ACC112 (cell line): ENCODE data around the gene IL6.
"Not testable (repeated sequence)": the region's sequence is repeated elsewhere in the genome, so short reads cannot be mapped to it uniquely, and the experiment has no call there.

Experiments used
- H2AFZ ChIP-seq: fragments of 200-600 bp; sonication (generic); one replicate; pipeline ENCODE4 v1.6.0; 2017; ENCODE audit warnings: antibody characterized with exemption, low read length; ENCODE audit not compliant: unreplicated experiment
- H3K27ac ChIP-seq: fragments of 200-600 bp; sonication (generic); 2 replicates; pipeline ENCODE4 v1.5.1; 2014; ENCODE audit warnings: low read depth, mild to moderate bottlenecking, antibody characterized with exemption, low read length, moderate library complexity
- H3K27me3 ChIP-seq: fragments of 200-600 bp; sonication (generic); 2 replicates; pipeline ENCODE4 v1.6.1; 2014; ENCODE audit warnings: mild to moderate bottlenecking, antibody characterized with exemption, low read length, moderate library complexity, mixed read lengths; ENCODE audit not compliant: insufficient read depth
- H3K36me3 ChIP-seq: fragments of 200-600 bp; sonication (generic); 2 replicates; pipeline ENCODE4 v1.6.1; 2016; ENCODE audit warnings: mild to moderate bottlenecking, antibody characterized with exemption, low read length, moderate library complexity, mixed read lengths; ENCODE audit not compliant: insufficient read depth
- H3K4me1 ChIP-seq: fragments of 200-600 bp; sonication (generic); one replicate; pipeline ENCODE4 v1.6.1; 2016; ENCODE audit warnings: low read length, mixed read lengths; ENCODE audit not compliant: insufficient read depth, unreplicated experiment, control insufficient read depth
- H3K4me3 ChIP-seq: fragments of 200-600 bp; sonication (generic); 2 replicates; pipeline ENCODE4 v1.5.1; 2014; ENCODE audit warnings: mild to moderate bottlenecking, low read depth, low read length
- H3K79me2 ChIP-seq: fragments of 200-600 bp; sonication (generic); one replicate; pipeline ENCODE4 v1.6.0; 2016; ENCODE audit warnings: low read length; ENCODE audit not compliant: control insufficient read depth, unreplicated experiment, insufficient read depth

Gene IL6

DNA sequence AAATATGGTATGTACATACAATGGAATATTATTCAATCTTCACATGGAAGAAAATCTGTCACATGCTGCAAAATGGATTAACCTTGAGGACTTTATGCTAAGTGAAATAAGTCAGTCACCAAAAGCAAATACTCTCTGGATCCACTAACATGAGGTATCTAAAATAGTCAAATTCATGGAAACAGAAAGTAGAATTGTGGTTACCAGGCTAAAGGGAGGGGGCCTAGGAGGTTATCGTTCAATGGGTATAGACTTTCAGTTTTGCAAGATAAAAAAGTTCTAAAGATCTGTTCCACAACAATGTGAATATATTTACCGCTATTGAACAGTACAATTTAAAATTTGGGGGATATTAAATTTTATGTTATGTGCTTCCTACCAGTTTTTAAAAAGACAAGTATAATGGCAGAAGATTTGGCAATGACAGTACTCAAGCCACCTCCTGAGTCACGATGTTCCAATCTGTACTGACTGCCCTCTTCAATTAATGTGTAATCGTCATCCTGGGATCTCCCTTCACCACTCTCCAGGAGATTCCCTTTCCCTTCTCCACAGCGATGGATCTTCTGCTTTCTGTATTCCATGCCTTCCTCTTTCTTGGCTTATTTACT, 32.3 kb upstream of the IL6 start:
- H3K27me3 ChIP-seq, result no peaks in the 10 kb centered on the region
- peak overlapping the region; percentile 63 for H2AFZ ChIP-seq
- no peak overlapping the region for H3K4me3 ChIP-seq
- H3K36me3 ChIP-seq, result no peaks in the 10 kb centered on the region
- peak overlapping the region; percentile 10; the same call in 1 of the 2 replicates for H3K27ac ChIP-seq
- peaks cover 26% of the 10 kb centered on the region for H3K4me1 ChIP-seq
- H3K79me2 ChIP-seq, result no peaks in the 10 kb centered on the region

DNA sequence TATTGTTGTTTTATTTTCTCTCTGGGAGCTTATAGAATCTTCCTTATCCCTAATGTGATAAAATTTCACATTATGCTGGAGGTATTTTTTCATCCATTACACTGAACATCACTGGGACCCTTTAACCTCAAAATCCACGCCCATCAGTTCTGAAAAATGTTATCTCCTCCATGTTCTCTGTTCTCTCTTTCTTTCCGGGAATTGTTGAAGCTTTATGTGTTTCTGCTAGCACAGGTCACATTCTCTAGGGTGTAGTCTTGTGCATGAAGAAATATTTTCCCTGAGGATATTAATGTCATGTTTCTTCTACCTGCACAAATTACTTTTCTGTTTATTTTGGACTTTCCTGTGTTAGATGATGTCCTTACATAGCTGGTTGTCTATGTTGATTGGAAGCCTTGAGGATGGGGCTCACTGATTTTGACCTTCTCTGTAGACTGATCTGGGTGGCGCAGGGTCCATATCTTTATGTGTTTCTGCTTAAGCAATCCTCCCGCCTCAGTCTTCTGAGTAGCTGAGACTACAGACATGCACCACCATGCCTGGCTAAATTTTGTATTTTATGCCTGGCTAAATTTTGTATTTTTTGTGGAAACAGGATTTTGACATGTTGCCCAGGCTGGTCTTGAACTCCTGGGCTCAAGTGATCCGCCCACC, 31.4 kb upstream of the IL6 start:
- H2AFZ ChIP-seq, result no peak overlapping the region
- no peaks in the 10 kb centered on the region for H3K27me3 ChIP-seq
- H3K79me2 ChIP-seq, result no peaks in the 10 kb centered on the region
- no peak overlapping the region for H3K4me3 ChIP-seq
- H3K4me1 ChIP-seq, result peaks cover 31% of the 10 kb centered on the region
- H3K36me3 ChIP-seq, result no peaks in the 10 kb centered on the region
- no peak overlapping the region; the same call in 1 of the 2 replicates for H3K27ac ChIP-seq

GRCh38 chr7:22696541-22697228, 30.3 kb upstream of the IL6 start:
- peak overlapping the region; percentile 76 for H2AFZ ChIP-seq
- no peaks in the 10 kb centered on the region for H3K27me3 ChIP-seq

GRCh38 chr7:22697322-22697859, 29.6 kb upstream of the IL6 start:
- Histone ChIP-seq H2AFZ (no peak overlapping the region), H3K27me3 (no peaks in the 10 kb centered on the region), H3K27ac (no peak overlapping the region), H3K36me3 (no peaks in the 10 kb centered on the region), H3K4me1 (peaks cover 36% of the 10 kb centered on the region), H3K79me2 (no peaks in the 10 kb centered on the region), H3K4me3 (no peak overlapping the region)

More at GRCh38 chr7:22696541-22697228, 30.3 kb upstream of the IL6 start:
- Histone ChIP-seq H3K4me1 (peaks cover 36% of the 10 kb centered on the region), H3K36me3 (no peaks in the 10 kb centered on the region), H3K79me2 (no peaks in the 10 kb centered on the region), H3K27ac (peak overlapping the region; percentile 27; the same call in 1 of the 2 replicates), H3K4me3 (no peak overlapping the region)

DNA sequence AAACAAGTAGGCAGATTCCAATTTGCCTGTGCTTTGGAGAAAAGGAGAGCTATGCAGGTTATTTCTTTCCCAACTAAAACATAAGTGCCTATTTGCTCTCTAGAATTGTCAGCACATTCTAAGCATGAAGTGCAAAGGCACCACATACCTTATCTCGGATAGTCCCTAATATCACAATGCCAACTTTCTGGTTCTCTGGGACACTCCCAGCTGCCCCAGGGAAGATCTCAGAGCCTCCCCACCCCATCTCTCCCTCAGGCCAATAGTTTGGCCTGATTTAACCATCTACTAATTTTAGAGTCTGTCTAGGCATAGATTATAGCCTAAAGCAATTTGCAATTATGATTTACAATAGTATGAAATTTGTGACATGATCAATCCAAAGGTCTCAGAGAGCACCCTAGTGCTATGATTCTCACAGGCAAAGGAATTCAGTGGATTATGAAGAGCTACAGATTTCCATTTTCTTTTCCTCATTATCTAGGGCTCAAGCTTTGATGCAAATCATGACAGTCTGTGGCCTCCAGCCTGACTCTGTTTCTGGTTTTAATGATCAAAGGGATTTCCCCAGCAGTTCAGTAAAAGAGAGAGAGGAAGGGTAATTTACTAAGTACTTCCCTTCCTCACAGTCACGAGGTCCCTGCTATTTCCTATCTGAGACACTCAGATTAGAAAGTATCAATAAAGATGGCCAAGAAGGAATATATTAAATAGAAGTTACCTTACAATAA, 29.0 kb upstream of the IL6 start:
- Histone ChIP-seq H3K4me3 (no peak overlapping the region), H2AFZ (no peak overlapping the region), H3K27me3 (no peaks in the 10 kb centered on the region), H3K79me2 (no peaks in the 10 kb centered on the region), H3K4me1 (peaks cover 40% of the 10 kb centered on the region), H3K27ac (no peak overlapping the region), H3K36me3 (no peaks in the 10 kb centered on the region)

DNA sequence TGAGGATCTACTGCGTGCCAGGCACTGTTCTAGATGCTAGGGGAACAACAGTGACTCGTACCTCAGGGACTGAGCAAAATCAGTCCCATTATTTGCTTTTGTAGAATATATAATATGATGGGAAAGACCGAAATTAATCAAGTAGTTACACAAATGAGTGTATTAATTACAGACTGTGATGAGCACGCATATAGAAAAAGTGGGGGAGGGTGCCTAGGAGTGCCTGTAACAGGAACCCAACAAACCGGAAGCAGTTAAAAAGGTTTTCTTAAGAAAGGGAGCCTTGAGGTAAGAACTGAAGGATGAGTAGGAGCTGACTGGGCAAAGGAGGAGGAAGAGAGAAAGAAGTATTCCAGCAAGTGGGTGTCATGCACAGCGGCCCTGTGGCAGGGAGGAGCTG, 28.2 kb upstream of the IL6 start:
- Histone ChIP-seq H2AFZ (no peak overlapping the region), H3K4me3 (no peak overlapping the region), H3K36me3 (no peaks in the 10 kb centered on the region), H3K79me2 (no peaks in the 10 kb centered on the region), H3K4me1 (peaks cover 41% of the 10 kb centered on the region), H3K27ac (no peak overlapping the region), H3K27me3 (no peaks in the 10 kb centered on the region)

- H3K4me3 ChIP-seq, result no peak overlapping the region
- no peaks in the 10 kb centered on the region for H3K27me3 ChIP-seq
- H2AFZ ChIP-seq, result peak overlapping the region; percentile 51
- no peaks in the 10 kb centered on the region for H3K79me2 ChIP-seq
- H3K36me3 ChIP-seq, result no peaks in the 10 kb centered on the region
- peaks cover 27% of the 10 kb centered on the region for H3K4me1 ChIP-seq
- H3K27ac ChIP-seq, result peak overlapping the region; percentile 67
Observed at GRCh38 chr7:22700559-22701002, 26.4 kb upstream of the IL6 start.

DNA sequence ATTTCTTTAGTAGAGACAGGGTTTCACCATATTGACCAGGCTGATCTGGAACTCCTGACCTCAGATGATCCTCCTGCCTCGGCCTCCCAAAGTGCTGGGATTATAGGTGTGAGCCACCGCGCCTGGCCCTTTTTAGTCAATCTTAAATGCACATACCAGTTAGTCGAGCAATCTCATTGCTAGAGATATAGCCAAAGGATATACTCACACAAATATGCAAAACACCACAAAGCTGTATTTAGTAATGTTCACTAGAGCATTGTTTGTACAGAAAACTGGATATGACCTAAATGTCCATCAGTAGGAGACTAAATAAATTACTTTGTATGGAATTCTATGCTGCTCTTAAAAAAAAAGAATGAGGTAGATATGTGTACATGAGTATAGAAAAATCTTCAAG, 24.5 kb upstream of the IL6 start:
- Histone ChIP-seq H3K27ac (peak overlapping the region; percentile 2), H3K79me2 (no peaks in the 10 kb centered on the region), H3K27me3 (no peaks in the 10 kb centered on the region), H3K4me3 (no peak overlapping the region), H3K36me3 (no peaks in the 10 kb centered on the region), H3K4me1 (peaks cover 15% of the 10 kb centered on the region), H2AFZ (no peak overlapping the region)

GRCh38 chr7:22703107-22703855, 23.7 kb upstream of the IL6 start:
- H3K79me2 ChIP-seq, H2AFZ ChIP-seq: not testable (repeated sequence)
- H3K27ac ChIP-seq, result peak overlapping the region; percentile 2; the same call in 1 of the 2 replicates

More at GRCh38 chr7:22703107-22703855, 23.7 kb upstream of the IL6 start:
- H3K27me3 ChIP-seq, H3K4me3 ChIP-seq, H3K36me3 ChIP-seq: not testable (repeated sequence)
- peaks cover 15% of the 10 kb centered on the region for H3K4me1 ChIP-seq
